Heart right ventricle (tissue), 16 donors: ENCODE data around the gene JAM3. TPM values are rescaled to one million over a fixed set of nuclear protein-coding genes. Genes with fewer than 3 reads are reported as not detected.

Experiments
- ATAC-seq, 8 donors: fragments of 200-7000 bp; cut with Tn5 transposase; one replicate each; pipeline ENCODE4 v1.9.1; 2020; ENCODE audit warnings: mild to moderate bottlenecking in 8 of 8, moderate library complexity in 8 of 8, moderate number of reproducible peaks in 1 of 8
- DNase-seq, 2 donors: peaks; one replicate each; pipeline ENCODE4 v3.0.0-alpha.2; 2020
- H3K27ac ChIP-seq, 10 donors: fragments of 200-600 bp; sonication (generic) in 2 of 10; one replicate each; pipeline versions ENCODE4 v1.5.0 to v1.8.0; 2020 to 2022; ENCODE audit warnings: mild to moderate bottlenecking in 3 of 10
- H3K27me3 ChIP-seq, 7 donors: fragments of 200-600 bp; one replicate each; pipeline ENCODE4 v1.8.0; 2021 to 2022; ENCODE audit warnings: mild to moderate bottlenecking in 2 of 7
- H3K36me3 ChIP-seq, 9 donors: fragments of 200-600 bp; sonication (generic) in 1 of 9; one replicate each; pipeline versions ENCODE4 v1.5.0 to v1.8.0; 2020 to 2022; ENCODE audit warnings: mild to moderate bottlenecking in 2 of 9
- H3K4me1 ChIP-seq, 9 donors: fragments of 200-600 bp; sonication (generic) in 1 of 9; one replicate each; pipeline versions ENCODE4 v1.5.0 to v1.8.0; 2020 to 2022; ENCODE audit warnings: mild to moderate bottlenecking in 4 of 9
- H3K4me3 ChIP-seq, 10 donors: fragments of 200-600 bp; sonication (generic) in 2 of 10; one replicate each; pipeline versions ENCODE4 v1.5.0 to v1.8.0; 2020 to 2022; ENCODE audit warnings: mild to moderate bottlenecking in 7 of 10, moderate library complexity in 2 of 10
- H3K9me3 ChIP-seq, 11 donors: fragments of 200-600 bp in 10 of 11; sonication (generic) in 2 of 11; one replicate each; pipeline versions ENCODE4 v1.5.0 to v1.8.0; 2013 to 2022; ENCODE audit warnings: mild to moderate bottlenecking in 2 of 11, control low read depth in 1 of 11, moderate library complexity in 1 of 11
- CTCF ChIP-seq, 9 donors: fragments of 200-600 bp; sonication (generic) in 2 of 9; IDR thresholded peaks; one replicate each; pipeline versions ENCODE4 v1.5.0 to v1.8.0; 2021 to 2022; ENCODE audit warnings: antibody characterized with exemption in 9 of 9, mild to moderate bottlenecking in 5 of 9, moderate library complexity in 1 of 9
- WGBS, 2 donors: extraction: QIAGEN DNeasy Blood & Tissue Kit; methylation state at CpG; one replicate each; pipeline ENCODE4 v1.1.7; 2013; ENCODE audit warnings: inconsistent platforms in 1 of 2; 5-methylcytosine and 5-hydroxymethylcytosine counted together
- intact Hi-C, 10 donors: fragments of 100-400 bp; cut with DNase I; formaldehyde crosslinking; loops; one replicate each; pipeline versions ENCODE4 v1.11.1 to v1.14.2; 2022
- polyA plus RNA-seq, 2 donors: library from polyadenylated mRNA; stranded (reverse); fragments of 200-250 nt; gene quantifications; one replicate each; pipeline ENCODE4 v1.2.3, GENCODE V29; 2013
- total RNA-seq, 10 donors: library from RNA; stranded (reverse); fragmentation: NEBNext Ultra II Directional in 3 of 10; extraction: Animal tissue kit (Norgen Biotek cat#: 25700) in 3 of 10; gene quantifications; one replicate each; pipeline versions ENCODE4 v1.2.1 to v1.2.4, GENCODE V29; 2021 to 2023
- donor health status: Arrhythmogenic right ventricular cardiomyopathy.
- donor health status: ischemic (EF 13 %, LVEDD 7.1; RV severe dilation, severe dysfunction).
- donor health status: healthy with polysubstance abuse.
- donor health status: DM: no; HTN: yes; CAD: no.
- donor health status: DM: no; HTN: no; CAD: no.
- donor health status: ischemic (EF 25% LVEDD 6.9; RV normal size, moderate dysfunction).
- donor health status: ischemic (EF 25% LVEDD 5.7; RV mildly dilated, moderate dysfunction).
- donor health status: healthy.
- donor health status: DM: yes; HTN: yes; CAD: no.
- donor health status: Ischemic cardiomyopathy.
- donor health status: ischemic (EF 35%, LVEDD 5.7; RV mildly dilated, moderate dysfunction).
- donor health status: nonischemic (EF 11% LVEDD 7.7; RV severe dilation, severe dysfunction).
- donor health status: DM: yes; HTN: yes; CAD: no.
- donor health status: PGD.
- donor health status: ischemic (EF 29% LVEDD 5.4; RV normal size, mild dysfunction).
- donor health status: nonischemic (EF 23%, LVEDD 6.1; RV moderate dilation, normal function).

JAM3 gene
- total and polyA plus RNA-seq, 12 donors: 12.7 to 55.4 (median 29.0) TPM

GRCh38 chr11:134062265-134063123, 6.4 kb upstream of the JAM3 start:
- H3K27me3 ChIP-seq: peaks cover 0 to 6% (median 0%) of the 10 kb centered on the region in 7 donors
- WGBS, 2 donors: 84 to 85% methylated on average over 24 of the region's 24 CpGs
- H3K4me1 ChIP-seq: no peaks in the 10 kb centered on the region
- no peak overlapping the region for H3K27ac ChIP-seq
- no peak for DNase-seq
- TF ChIP-seq CTCF (IDR thresholded peaks at IDR 0.05): no peak
- no peaks in the 10 kb centered on the region for H3K36me3 ChIP-seq
- no peak overlapping the region for H3K4me3 ChIP-seq
- intact Hi-C loops: loop anchor here in 2 of 10 donors (5.0 to 10.0 kb wide), 2 partner anchors 70 to 192 kb away; partner anchors contain the start of genes ACAD8 (in 1 of the 2) and THYN1 (in 1 of the 2)
- no peaks in the 10 kb centered on the region for H3K9me3 ChIP-seq
- ATAC-seq: no peak

GRCh38 chr11:134063124-134063495, 5.8 kb upstream of the JAM3 start:
- Histone ChIP-seq H3K4me1 (no peaks in the 10 kb centered on the region), H3K9me3 (no peaks in the 10 kb centered on the region), H3K36me3 (no peaks in the 10 kb centered on the region), H3K27ac (no peak overlapping the region), H3K4me3 (no peak overlapping the region), H3K27me3 (peaks cover 0 to 9% (median 0%) of the 10 kb centered on the region in 7 donors)
- TF ChIP-seq CTCF (IDR thresholded peaks at IDR 0.05): no peak
- intact Hi-C loops: loop anchor here in 2 of 10 donors (5.0 to 10.0 kb wide), 2 partner anchors 69 to 192 kb away; partner anchors contain the start of genes ACAD8 (in 1 of the 2) and THYN1 (in 1 of the 2)
- DNase-seq (no peak), ATAC-seq (no peak)
- 80 to 83% methylated on average over 2 of the region's 2 CpGs for WGBS, 2 donors

GRCh38 chr11:134063991-134064747, 4.7 kb upstream of the JAM3 start:
- Histone ChIP-seq H3K36me3 (no peaks in the 10 kb centered on the region), H3K27ac (no peak overlapping the region), H3K4me1 (peaks cover 0 to 7% (median 2%) of the 10 kb centered on the region in 9 donors), H3K4me3 (no peak overlapping the region), H3K27me3 (peaks cover 0 to 19% (median 0%) of the 10 kb centered on the region in 7 donors), H3K9me3 (no peaks in the 10 kb centered on the region)
- 89 to 90% methylated on average over 12 of the region's 12 CpGs for WGBS, 2 donors
- no peak for DNase-seq
- no peak for ATAC-seq
- intact Hi-C loops: loop anchor here in 2 of 10 donors (5.0 to 10.0 kb wide), 2 partner anchors 68 to 191 kb away; partner anchors contain the start of genes ACAD8 (in 1 of the 2) and THYN1 (in 1 of the 2)
- TF ChIP-seq CTCF (IDR thresholded peaks at IDR 0.05): no peak

GRCh38 chr11:134065381-134065780, 3.5 kb upstream of the JAM3 start:
- Histone ChIP-seq H3K27ac (no peak overlapping the region), H3K4me3 (no peak overlapping the region), H3K9me3 (no peaks in the 10 kb centered on the region), H3K27me3 (peaks cover 0 to 31% (median 0%) of the 10 kb centered on the region in 7 donors), H3K36me3 (no peaks in the 10 kb centered on the region), H3K4me1 (peaks cover 0 to 19% (median 12%) of the 10 kb centered on the region in 9 donors)
- no peak for TF ChIP-seq CTCF (IDR thresholded peaks at IDR 0.05)
- WGBS, 2 donors: 88 to 96% methylated on average over 3 of the region's 3 CpGs
- intact Hi-C loops: loop anchor here in 2 of 10 donors (5.0 to 10.0 kb wide), 4 partner anchors 57 to 189 kb away; partner anchors contain the start of genes ACAD8 (in 1 of the 2) and THYN1 (in 1 of the 2)
- ATAC-seq (no peak), DNase-seq (no peak)
